WTC11 (cell line): Measurements from ENCODE around the gene XKR8. TPM values are rescaled to one million over a fixed set of nuclear protein-coding genes. Genes with fewer than 3 reads are reported as not detected.

Source experiments
- ATAC-seq: fragments of 200-7000 bp; cut with Tn5 transposase; 2 replicates; pipeline ENCODE4 v1.10.0; 2021; ENCODE audit warnings: mild to moderate bottlenecking, moderate library complexity
- CTCF ChIA-PET: fragments of 300-600 bp; sonication (Branson Sonifier 250); formaldehyde crosslinking; loops from one replicate; lab custom pipeline; 2021; ENCODE audit warnings: antibody characterized with exemption; lab: Charles Lee
- POLR2A ChIA-PET: fragments of 350-600 bp; sonication (Branson Sonifier 250); formaldehyde crosslinking; loops from one replicate; lab custom pipeline; 2021; ENCODE audit warnings: antibody characterized with exemption; lab: Charles Lee
- DNase-seq: peaks from one replicate; pipeline ENCODE4 v3.0.0; 2021; ENCODE audit warnings: low spot score
- H3K27ac Mint-ChIP-seq: 2 replicates; pipeline ENCODE4 v1.8.0; 2021; ENCODE audit warnings: mixed read lengths
- H3K27me3 Mint-ChIP-seq: 2 replicates; pipeline ENCODE4 v1.8.0; 2021; ENCODE audit warnings: low read depth, mild to moderate bottlenecking, moderate library complexity, mixed read lengths
- H3K36me3 Mint-ChIP-seq: 2 replicates; pipeline ENCODE4 v1.8.0; 2021; ENCODE audit warnings: mixed read lengths
- H3K4me1 Mint-ChIP-seq: 2 replicates; pipeline ENCODE4 v1.8.0; 2022; ENCODE audit warnings: mixed read lengths
- H3K4me3 Mint-ChIP-seq: 2 replicates; pipeline ENCODE4 v1.8.0; 2021; ENCODE audit warnings: mild to moderate bottlenecking, moderate library complexity, mixed read lengths
- H3K9me3 Mint-ChIP-seq: 2 replicates; pipeline ENCODE4 v1.8.0; 2021; ENCODE audit warnings: mixed read lengths
- CREB1 ChIP-seq: sonication (generic); formaldehyde crosslinking; IDR thresholded peaks from 2 replicates; pipeline ENCODE4 v1.8.0; 2023; ENCODE audit warnings: mild to moderate bottlenecking, missing genetic modification reagents
- EMX1 ChIP-seq: fragments of 250-450 bp; sonication (Bioruptor Pico); IDR thresholded peaks from 2 replicates; pipeline ENCODE4 v1.8.0; 2021; ENCODE audit warnings: mild to moderate bottlenecking
- ETV6 ChIP-seq: sonication (generic); formaldehyde crosslinking; IDR thresholded peaks from 2 replicates; pipeline ENCODE4 v1.8.1; 2022; ENCODE audit warnings: mild to moderate bottlenecking, missing genetic modification reagents
- GTF2I ChIP-seq: fragments of 250-450 bp; sonication (Bioruptor Pico); conservative IDR thresholded peaks from 2 replicates; pipeline ENCODE4 v1.4.0; 2021; ENCODE audit warnings: mild to moderate bottlenecking
- JAZF1 ChIP-seq: fragments of 250-450 bp; sonication (Bioruptor Pico); IDR thresholded peaks from 2 replicates; pipeline ENCODE4 v1.9.0; 2021; ENCODE audit warnings: moderate library complexity, mild to moderate bottlenecking, inconsistent platforms
- NR2C2 ChIP-seq: sonication (generic); formaldehyde crosslinking; IDR thresholded peaks from 2 replicates; pipeline ENCODE4 v1.8.0; 2022; ENCODE audit warnings: mild to moderate bottlenecking, missing genetic modification reagents
- OVOL2 ChIP-seq: fragments of 250-450 bp; sonication (Bioruptor Pico); IDR thresholded peaks from 2 replicates; pipeline ENCODE4 v1.9.0; 2021; ENCODE audit warnings: mild to moderate bottlenecking, borderline replicate concordance
- RELA ChIP-seq: sonication (generic); formaldehyde crosslinking; IDR thresholded peaks from 2 replicates; pipeline ENCODE4 v1.8.1; 2022; ENCODE audit warnings: missing genetic modification reagents, mild to moderate bottlenecking, borderline replicate concordance
- ZNF219 ChIP-seq: sonication (generic); formaldehyde crosslinking; IDR thresholded peaks from 2 replicates; pipeline ENCODE4 v1.8.0; 2023; ENCODE audit warnings: missing genetic modification reagents, mild to moderate bottlenecking, borderline replicate concordance
- total RNA-seq: library from RNA; stranded (reverse); gene quantifications from 3 replicates; pipeline ENCODE4 v1.2.3, GENCODE V29; 2021
- TF ChIP-seq, protein P1 (sequence below): sonication (generic); formaldehyde crosslinking; IDR thresholded peaks from 2 replicates; pipeline ENCODE4 v1.8.1; 2023; ENCODE audit warnings: mild to moderate bottlenecking, missing genetic modification reagents, borderline replicate concordance
- TF ChIP-seq, protein P2 (sequence below): sonication (generic); formaldehyde crosslinking; IDR thresholded peaks from 2 replicates; pipeline ENCODE4 v1.8.0; 2023; ENCODE audit warnings: missing genetic modification reagents
- TF ChIP-seq, protein P3 (sequence below): fragments of 250-450 bp; sonication (Bioruptor Pico); IDR thresholded peaks from 2 replicates; pipeline ENCODE4 v2.1.2; 2022; ENCODE audit warnings: mild to moderate bottlenecking, moderate library complexity
- TF ChIP-seq, protein P4 (sequence below): sonication (generic); formaldehyde crosslinking; IDR thresholded peaks from 2 replicates; pipeline ENCODE4 v1.8.0; 2022; ENCODE audit warnings: mild to moderate bottlenecking, missing genetic modification reagents
- TF ChIP-seq, protein P5 (sequence below): sonication (generic); formaldehyde crosslinking; IDR thresholded peaks from 2 replicates; pipeline ENCODE4 v1.8.0; 2022; ENCODE audit warnings: mild to moderate bottlenecking, missing genetic modification reagents
- TF ChIP-seq, protein P6 (sequence below): sonication (generic); formaldehyde crosslinking; conservative IDR thresholded peaks from 2 replicates; pipeline ENCODE4 v1.8.1; 2023; ENCODE audit warnings: mild to moderate bottlenecking, low read depth, missing genetic modification reagents, moderate library complexity
- TF ChIP-seq, protein P7 (sequence below): fragments of 250-450 bp; sonication (Bioruptor Pico); IDR thresholded peaks from 2 replicates; pipeline ENCODE4 v1.9.0; 2021; ENCODE audit warnings: mild to moderate bottlenecking

Gene XKR8
- total RNA-seq, 1 experiment from 2014 or later: 15.5 TPM

DNA sequence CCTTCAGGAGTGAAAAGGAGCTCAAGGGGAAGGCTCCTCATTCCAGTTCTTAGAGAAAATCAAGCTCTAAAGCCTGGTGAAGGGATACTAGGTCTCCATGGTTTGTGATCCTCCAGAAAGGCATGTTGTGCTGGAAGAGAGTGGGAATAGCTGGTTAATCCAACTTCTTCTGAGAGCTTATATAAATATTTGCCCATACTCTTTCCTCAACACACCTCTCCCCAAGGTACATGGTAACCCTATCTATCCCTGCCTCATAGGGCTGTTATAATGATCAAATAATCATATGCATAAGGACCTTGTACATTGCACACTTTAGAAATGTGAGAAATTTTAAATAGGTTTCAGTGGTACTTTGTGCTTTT lies 14.6 kb downstream of the XKR8 start:
- ChIA-PET CTCF (interaction anchor here (1.7 to 1.9 kb wide), 2 partner anchors 14 to 116 kb away, joined by 6 to 11 read pairs; partner anchors contain the start of gene XKR8), POLR2A (no interaction called here)
- Mint-ChIP-seq H3K27me3 (no peaks in the 10 kb centered on the region), H3K4me3 (no peak overlapping the region), H3K4me1 (no peaks in the 10 kb centered on the region), H3K27ac (no peak overlapping the region), H3K9me3 (no peaks in the 10 kb centered on the region), H3K36me3 (no peaks in the 10 kb centered on the region; the same call in 1 of the 2 replicates)
- TF ChIP-seq GTF2I (CRISPR knock-in tag) (no peak), NR2C2 (CRISPR knock-in tag) (no peak)
- ATAC-seq (no peak), DNase-seq (no peak)

DNA sequence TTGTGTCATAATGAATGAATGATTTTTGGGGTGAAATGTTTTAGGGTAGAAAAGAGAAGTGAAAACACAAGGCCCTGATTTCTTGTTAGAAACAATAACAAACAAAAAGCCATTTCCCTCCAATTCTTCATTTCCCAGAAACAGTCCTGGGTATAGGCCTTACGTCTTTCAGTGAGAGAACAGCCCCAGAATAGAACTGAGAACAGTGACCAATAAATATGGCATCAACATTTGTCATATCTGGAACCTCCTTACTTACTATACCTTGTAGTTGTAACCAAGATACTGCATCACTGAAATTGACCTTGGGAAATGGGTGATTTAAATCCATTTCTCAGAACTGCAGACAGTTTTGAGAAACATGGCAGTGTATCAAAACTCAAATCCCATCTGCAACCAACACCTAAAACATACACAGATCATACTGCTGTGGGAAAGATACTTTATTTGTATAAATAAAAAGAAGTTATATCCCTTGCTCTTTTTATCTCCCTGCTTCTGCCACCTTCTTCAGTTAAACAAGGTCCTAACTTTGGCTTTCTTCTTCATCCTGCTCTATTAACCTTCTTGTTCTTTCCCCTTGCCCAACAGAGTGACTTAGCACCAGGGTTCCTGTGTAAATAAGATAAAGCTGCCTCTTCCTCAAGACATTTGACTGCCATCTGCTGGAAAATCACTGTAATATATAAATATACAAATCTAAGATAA lies 19.5 kb downstream of the XKR8 start:
- H3K27ac Mint-ChIP-seq: no peak overlapping the region
- no peak for DNase-seq
- H3K4me3 Mint-ChIP-seq: no peak overlapping the region
- ChIA-PET CTCF (interaction anchor here (1.3 to 4.2 kb wide), 4 partner anchors 20 to 121 kb away, joined by 3 to 19 read pairs (median 5); partner anchors contain the start of genes THEMIS2 and XKR8), POLR2A (no interaction called here)
- ATAC-seq: no peak
- no peaks in the 10 kb centered on the region for H3K27me3 Mint-ChIP-seq
- H3K9me3 Mint-ChIP-seq: no peaks in the 10 kb centered on the region
- no peak for TF ChIP-seq ZNF219 (CRISPR knock-in tag)
- TF ChIP-seq, protein P1, sequence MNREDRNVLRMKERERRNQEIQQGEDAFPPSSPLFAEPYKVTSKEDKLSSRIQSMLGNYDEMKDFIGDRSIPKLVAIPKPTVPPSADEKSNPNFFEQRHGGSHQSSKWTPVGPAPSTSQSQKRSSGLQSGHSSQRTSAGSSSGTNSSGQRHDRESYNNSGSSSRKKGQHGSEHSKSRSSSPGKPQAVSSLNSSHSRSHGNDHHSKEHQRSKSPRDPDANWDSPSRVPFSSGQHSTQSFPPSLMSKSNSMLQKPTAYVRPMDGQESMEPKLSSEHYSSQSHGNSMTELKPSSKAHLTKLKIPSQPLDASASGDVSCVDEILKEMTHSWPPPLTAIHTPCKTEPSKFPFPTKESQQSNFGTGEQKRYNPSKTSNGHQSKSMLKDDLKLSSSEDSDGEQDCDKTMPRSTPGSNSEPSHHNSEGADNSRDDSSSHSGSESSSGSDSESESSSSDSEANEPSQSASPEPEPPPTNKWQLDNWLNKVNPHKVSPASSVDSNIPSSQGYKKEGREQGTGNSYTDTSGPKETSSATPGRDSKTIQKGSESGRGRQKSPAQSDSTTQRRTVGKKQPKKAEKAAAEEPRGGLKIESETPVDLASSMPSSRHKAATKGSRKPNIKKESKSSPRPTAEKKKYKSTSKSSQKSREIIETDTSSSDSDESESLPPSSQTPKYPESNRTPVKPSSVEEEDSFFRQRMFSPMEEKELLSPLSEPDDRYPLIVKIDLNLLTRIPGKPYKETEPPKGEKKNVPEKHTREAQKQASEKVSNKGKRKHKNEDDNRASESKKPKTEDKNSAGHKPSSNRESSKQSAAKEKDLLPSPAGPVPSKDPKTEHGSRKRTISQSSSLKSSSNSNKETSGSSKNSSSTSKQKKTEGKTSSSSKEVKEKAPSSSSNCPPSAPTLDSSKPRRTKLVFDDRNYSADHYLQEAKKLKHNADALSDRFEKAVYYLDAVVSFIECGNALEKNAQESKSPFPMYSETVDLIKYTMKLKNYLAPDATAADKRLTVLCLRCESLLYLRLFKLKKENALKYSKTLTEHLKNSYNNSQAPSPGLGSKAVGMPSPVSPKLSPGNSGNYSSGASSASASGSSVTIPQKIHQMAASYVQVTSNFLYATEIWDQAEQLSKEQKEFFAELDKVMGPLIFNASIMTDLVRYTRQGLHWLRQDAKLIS (CRISPR knock-in tag): no peak
- TF ChIP-seq EMX1: no peak
- TF ChIP-seq RELA (CRISPR knock-in tag): no peak
- no peak for TF ChIP-seq JAZF1 (CRISPR knock-in tag)
- no peak for TF ChIP-seq ETV6 (CRISPR knock-in tag)
- no peak for TF ChIP-seq NR2C2 (CRISPR knock-in tag)
- TF ChIP-seq, protein P2, sequence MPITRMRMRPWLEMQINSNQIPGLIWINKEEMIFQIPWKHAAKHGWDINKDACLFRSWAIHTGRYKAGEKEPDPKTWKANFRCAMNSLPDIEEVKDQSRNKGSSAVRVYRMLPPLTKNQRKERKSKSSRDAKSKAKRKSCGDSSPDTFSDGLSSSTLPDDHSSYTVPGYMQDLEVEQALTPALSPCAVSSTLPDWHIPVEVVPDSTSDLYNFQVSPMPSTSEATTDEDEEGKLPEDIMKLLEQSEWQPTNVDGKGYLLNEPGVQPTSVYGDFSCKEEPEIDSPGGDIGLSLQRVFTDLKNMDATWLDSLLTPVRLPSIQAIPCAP (CRISPR knock-in tag): no peak
- no peak for TF ChIP-seq OVOL2 (CRISPR knock-in tag)
- TF ChIP-seq, protein P3, sequence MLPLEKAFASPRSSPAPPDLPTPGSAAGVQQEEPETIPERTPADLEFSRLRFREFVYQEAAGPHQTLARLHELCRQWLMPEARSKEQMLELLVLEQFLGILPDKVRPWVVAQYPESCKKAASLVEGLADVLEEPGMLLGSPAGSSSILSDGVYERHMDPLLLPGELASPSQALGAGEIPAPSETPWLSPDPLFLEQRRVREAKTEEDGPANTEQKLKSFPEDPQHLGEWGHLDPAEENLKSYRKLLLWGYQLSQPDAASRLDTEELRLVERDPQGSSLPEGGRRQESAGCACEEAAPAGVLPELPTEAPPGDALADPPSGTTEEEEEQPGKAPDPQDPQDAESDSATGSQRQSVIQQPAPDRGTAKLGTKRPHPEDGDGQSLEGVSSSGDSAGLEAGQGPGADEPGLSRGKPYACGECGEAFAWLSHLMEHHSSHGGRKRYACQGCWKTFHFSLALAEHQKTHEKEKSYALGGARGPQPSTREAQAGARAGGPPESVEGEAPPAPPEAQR (CRISPR knock-in tag): no peak
- TF ChIP-seq CREB1 (CRISPR knock-in tag): no peak
- TF ChIP-seq, protein P4, sequence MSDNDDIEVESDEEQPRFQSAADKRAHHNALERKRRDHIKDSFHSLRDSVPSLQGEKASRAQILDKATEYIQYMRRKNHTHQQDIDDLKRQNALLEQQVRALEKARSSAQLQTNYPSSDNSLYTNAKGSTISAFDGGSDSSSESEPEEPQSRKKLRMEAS (CRISPR knock-in tag): no peak
- TF ChIP-seq, protein P5, sequence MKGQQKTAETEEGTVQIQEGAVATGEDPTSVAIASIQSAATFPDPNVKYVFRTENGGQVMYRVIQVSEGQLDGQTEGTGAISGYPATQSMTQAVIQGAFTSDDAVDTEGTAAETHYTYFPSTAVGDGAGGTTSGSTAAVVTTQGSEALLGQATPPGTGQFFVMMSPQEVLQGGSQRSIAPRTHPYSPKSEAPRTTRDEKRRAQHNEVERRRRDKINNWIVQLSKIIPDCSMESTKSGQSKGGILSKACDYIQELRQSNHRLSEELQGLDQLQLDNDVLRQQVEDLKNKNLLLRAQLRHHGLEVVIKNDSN (CRISPR knock-in tag): no peak
- TF ChIP-seq, protein P6, sequence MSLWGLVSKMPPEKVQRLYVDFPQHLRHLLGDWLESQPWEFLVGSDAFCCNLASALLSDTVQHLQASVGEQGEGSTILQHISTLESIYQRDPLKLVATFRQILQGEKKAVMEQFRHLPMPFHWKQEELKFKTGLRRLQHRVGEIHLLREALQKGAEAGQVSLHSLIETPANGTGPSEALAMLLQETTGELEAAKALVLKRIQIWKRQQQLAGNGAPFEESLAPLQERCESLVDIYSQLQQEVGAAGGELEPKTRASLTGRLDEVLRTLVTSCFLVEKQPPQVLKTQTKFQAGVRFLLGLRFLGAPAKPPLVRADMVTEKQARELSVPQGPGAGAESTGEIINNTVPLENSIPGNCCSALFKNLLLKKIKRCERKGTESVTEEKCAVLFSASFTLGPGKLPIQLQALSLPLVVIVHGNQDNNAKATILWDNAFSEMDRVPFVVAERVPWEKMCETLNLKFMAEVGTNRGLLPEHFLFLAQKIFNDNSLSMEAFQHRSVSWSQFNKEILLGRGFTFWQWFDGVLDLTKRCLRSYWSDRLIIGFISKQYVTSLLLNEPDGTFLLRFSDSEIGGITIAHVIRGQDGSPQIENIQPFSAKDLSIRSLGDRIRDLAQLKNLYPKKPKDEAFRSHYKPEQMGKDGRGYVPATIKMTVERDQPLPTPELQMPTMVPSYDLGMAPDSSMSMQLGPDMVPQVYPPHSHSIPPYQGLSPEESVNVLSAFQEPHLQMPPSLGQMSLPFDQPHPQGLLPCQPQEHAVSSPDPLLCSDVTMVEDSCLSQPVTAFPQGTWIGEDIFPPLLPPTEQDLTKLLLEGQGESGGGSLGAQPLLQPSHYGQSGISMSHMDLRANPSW: no peak
- TF ChIP-seq, protein P7, sequence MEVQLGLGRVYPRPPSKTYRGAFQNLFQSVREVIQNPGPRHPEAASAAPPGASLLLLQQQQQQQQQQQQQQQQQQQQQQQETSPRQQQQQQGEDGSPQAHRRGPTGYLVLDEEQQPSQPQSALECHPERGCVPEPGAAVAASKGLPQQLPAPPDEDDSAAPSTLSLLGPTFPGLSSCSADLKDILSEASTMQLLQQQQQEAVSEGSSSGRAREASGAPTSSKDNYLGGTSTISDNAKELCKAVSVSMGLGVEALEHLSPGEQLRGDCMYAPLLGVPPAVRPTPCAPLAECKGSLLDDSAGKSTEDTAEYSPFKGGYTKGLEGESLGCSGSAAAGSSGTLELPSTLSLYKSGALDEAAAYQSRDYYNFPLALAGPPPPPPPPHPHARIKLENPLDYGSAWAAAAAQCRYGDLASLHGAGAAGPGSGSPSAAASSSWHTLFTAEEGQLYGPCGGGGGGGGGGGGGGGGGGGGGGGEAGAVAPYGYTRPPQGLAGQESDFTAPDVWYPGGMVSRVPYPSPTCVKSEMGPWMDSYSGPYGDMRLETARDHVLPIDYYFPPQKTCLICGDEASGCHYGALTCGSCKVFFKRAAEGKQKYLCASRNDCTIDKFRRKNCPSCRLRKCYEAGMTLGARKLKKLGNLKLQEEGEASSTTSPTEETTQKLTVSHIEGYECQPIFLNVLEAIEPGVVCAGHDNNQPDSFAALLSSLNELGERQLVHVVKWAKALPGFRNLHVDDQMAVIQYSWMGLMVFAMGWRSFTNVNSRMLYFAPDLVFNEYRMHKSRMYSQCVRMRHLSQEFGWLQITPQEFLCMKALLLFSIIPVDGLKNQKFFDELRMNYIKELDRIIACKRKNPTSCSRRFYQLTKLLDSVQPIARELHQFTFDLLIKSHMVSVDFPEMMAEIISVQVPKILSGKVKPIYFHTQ: no peak
- H3K36me3 Mint-ChIP-seq: no peaks in the 10 kb centered on the region; the same call in 1 of the 2 replicates
- H3K4me1 Mint-ChIP-seq: no peaks in the 10 kb centered on the region
